ENCODE results near the gene NEK4.
"Not testable (repeated sequence)": the region's sequence is repeated elsewhere in the genome, so short reads cannot be mapped to it uniquely, and the experiment has no call there.

Gene NEK4

DNA sequence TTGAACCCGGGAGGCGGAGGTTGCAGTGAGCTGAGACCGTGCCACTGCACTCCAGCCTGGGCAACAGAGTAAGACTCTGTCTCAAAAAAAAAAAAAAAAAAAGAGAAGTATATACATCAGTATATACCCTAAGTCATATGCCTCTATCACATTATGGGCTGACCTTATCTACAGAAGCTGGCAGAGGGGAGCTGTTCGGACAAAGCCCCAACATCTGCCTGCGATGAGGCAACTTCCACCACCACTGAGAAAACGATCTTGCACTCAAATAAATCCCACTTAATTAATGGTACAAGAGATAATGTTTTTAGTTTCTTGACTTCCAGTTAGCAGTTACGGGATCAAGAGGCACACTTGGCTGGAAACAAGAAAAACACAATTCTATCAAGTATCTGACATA is 67.4 kb downstream of the NEK4 start:
- no peak for DNase-seq (ENCODE audit: low read depth, low spot score)

GRCh38 chr3:52697632-52697965 is 73.1 kb downstream of the NEK4 start:
- DNase-seq (ENCODE audit: low read depth, low spot score), result no peak

DNA sequence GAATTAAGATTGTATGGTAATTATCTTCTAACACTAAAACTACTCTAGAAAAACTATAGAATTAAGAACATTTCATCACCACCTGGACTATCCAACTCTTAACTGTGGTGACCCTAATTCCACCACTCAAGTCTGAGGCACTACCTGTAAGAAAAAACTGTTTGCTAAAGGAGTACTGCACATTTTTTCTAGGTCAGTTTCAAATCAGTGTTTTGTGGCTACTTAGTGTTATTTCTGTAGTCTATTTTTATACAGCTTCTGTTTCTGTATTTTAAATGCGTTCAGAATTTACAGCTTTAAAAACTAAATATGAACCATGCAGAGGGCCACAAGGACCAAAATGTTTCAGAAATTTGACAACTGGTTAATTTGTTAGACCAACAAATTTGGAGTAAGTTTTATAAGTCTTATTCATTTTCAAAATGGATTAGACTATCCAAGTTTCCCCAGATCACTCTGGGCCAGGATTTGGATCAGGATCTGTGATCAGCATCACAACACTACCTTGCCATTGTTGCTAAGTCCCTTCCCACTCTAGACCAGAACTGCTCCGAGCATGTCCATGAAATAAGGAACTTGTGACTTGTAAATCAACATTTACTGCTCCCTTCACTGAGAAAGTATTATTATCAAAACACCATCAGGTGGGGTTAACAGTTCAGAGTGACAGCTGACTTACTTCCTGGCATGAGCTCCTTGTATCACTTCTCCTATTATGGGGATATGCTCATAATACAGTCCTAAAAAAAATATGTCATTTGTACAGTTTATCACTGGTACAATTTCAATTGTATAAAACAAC is 73.7 kb downstream of the NEK4 start:
- no peak for DNase-seq (ENCODE audit: low read depth, low spot score)

DNA sequence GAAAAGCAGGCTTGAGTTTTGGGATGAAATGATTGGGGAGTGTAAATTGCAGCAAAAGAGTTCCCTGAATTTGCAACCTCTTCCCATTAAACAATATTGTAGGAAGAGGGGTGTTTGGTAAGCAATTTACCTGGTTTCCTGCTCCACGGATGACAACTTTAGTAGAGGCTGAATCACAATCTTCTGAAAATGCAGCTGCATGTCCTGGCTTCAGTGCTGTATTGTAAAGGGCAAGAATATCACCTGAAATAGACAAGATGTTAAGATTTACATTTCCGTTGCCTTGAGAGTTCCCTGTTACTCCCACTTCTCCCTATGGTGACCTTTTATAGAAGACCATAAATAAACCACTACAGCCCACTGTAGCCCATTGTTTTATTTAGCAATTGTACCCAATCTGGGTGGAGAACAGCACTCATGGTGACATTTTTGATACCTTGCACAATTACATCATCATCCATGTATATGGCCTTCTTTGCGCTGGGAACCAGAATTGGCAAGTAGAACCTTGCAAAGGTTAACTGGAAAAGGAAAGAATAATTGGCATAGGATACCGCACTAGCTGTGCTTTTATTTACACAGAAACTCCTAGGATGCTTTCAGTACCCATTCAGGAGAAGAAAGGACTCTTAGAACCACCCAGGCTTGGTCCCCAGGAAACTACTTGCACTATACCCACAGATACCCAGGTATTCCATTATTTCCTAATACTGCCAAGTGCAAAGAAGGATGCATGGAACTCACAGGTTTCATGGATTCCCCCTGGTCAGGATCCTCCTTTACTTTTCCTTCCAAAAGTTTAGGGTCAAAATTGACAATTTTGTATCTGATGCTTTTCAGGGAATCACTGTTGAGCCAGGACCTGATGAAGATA is 74.7 kb downstream of the NEK4 start:
- no peak for DNase-seq (ENCODE audit: low read depth, low spot score)

- DNase-seq (ENCODE audit: low read depth, low spot score), result no peak
These were observed 76.1 kb downstream of the NEK4 start for GRCh38 chr3:52694528-52695189.

GRCh38 chr3:52693071-52693470 is 77.7 kb downstream of the NEK4 start:
- DNase-seq (ENCODE audit: low read depth, low spot score), result peak; percentile 79

- DNase-seq (ENCODE audit: low read depth, low spot score), result no peak
These were observed 80.2 kb downstream of the NEK4 start for GRCh38 chr3:52690560-52690959.

DNA sequence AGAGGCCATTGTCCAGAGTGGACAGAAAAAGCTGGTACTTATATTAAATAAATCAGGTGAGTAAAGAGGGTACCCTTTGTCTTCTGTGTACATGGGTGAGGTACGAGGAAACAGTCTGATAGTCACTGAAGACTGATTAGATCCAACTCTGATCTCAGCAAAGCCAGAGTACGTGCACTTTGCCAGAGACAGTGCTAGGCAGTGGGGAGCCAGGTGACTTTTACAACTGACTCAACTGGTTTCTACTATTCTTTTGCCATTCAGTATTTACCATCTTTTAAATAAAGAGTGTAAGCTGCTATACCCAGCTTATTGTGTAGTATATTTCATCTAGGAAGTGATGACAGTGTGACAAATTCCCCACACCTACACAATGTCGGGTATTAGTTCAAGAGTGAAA is 81.6 kb downstream of the NEK4 start:
- no peak for DNase-seq (ENCODE audit: low read depth, low spot score)

DNA sequence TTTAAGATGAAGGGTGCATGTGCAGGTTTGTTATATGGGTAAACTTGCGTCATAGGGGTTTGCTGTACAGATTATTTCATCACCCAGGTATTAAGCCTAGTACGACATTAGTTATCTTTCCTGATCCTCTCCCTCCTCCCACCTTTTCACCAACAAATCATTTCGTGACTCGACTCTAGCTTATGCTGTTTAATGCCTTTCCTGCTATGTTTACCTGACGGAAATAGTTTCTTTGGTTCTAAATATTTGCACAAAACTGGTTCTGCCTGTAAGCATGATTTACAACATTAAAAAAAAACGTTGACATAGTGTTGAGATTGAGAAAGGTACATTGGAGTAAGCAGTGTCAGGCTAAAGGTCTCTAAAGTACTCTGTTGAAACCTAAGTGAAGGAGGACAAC is 82.5 kb downstream of the NEK4 start:
- no peak for DNase-seq (ENCODE audit: low read depth, low spot score)

DNA sequence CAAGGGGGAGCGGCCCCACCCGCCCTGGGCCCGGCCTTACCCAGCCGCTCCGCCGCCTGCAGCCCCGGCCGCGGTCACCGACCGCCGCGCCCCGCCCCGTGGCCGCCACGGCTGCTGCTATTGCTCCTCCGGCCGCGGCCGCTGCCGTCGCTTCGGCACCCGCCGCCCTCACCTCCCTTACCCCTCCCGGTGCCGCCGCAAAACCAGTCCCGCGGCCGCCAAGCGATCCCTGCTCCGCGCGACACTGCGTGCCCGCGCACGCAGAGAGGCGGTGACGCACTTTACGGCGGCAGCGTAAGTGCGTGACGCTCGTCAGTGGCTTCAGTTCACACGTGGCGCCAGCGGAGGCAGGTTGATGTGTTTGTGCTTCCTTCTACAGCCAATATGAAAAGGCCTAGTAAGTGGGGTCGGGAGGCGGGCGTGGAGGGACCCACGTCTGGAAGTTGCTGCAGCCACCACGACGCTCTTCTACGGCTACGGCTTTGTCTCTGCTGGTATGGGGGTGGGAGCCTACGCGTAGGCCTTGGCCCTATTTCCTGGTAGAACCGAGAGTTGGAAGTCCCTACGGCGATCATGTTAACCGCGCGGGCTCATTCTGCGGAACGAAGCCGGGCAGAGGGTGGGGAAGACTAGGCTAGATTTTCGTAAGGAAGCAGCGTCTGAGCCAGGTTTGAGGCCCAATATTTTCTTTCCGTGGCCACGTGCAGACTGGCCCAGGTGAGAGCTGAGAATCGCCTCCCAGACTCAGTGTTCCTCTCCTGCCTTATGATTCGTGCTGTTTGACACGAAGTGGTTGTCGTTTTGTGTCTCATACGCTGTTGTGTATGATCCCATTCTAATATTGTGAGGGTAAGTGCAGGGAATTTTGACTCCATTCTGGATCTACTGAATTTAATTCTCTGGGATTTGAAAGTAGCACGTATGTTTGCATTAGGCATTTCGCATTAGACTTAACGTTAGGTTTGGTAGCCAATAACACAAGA is 84.7 kb downstream of the NEK4 start, which contains the start of the genes GNL3 and PBRM1:
TSS of gene GNL3 (plus strand) at position 324 of the 983 bp plus-strand sequence. CDS start at position 385, 61 bp downstream.
TSS of gene PBRM1 (minus strand) at position 205 of the 983 bp plus-strand sequence.
- peak; percentile 99 for DNase-seq (ENCODE audit: low read depth, low spot score)

GRCh38 chr3:52685285-52685708 is 85.4 kb downstream of the NEK4 start:
- peak; percentile 92 for DNase-seq (ENCODE audit: low read depth, low spot score)

DNA sequence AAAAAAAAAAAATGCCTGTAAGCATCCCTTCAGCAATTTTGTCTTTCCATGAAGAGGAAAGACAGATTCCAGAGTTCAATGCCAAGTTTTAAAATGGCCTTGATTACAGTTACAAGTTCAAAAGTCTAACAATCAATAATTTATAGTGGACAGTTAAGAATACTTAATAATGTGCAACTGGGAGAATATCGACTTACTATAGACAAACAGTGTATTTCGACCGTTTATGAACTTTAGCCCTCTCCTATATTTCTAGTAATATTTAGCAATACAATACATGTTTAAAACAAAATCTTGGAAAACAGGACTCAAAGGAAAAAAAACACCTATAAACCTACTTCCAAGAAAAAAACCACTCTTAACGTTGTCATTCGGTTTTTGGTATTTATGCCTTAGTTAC is 86.6 kb downstream of the NEK4 start:
- no peak for DNase-seq (ENCODE audit: low read depth, low spot score)

GRCh38 chr3:52683611-52684010 is 87.1 kb downstream of the NEK4 start:
- DNase-seq (ENCODE audit: low read depth, low spot score), result no peak

GRCh38 chr3:52682016-52682415 is 88.7 kb downstream of the NEK4 start:
- DNase-seq (ENCODE audit: low read depth, low spot score), result peak; percentile 83

GRCh38 chr3:52681596-52681995 is 89.1 kb downstream of the NEK4 start:
- no peak for DNase-seq (ENCODE audit: low read depth, low spot score)

- DNase-seq (ENCODE audit: low read depth, low spot score), result no peak
These were observed 90.9 kb downstream of the NEK4 start for GRCh38 chr3:52679811-52680210.

- DNase-seq (ENCODE audit: low read depth, low spot score), result no peak
These were observed 91.6 kb downstream of the NEK4 start for GRCh38 chr3:52679199-52679538.

DNA sequence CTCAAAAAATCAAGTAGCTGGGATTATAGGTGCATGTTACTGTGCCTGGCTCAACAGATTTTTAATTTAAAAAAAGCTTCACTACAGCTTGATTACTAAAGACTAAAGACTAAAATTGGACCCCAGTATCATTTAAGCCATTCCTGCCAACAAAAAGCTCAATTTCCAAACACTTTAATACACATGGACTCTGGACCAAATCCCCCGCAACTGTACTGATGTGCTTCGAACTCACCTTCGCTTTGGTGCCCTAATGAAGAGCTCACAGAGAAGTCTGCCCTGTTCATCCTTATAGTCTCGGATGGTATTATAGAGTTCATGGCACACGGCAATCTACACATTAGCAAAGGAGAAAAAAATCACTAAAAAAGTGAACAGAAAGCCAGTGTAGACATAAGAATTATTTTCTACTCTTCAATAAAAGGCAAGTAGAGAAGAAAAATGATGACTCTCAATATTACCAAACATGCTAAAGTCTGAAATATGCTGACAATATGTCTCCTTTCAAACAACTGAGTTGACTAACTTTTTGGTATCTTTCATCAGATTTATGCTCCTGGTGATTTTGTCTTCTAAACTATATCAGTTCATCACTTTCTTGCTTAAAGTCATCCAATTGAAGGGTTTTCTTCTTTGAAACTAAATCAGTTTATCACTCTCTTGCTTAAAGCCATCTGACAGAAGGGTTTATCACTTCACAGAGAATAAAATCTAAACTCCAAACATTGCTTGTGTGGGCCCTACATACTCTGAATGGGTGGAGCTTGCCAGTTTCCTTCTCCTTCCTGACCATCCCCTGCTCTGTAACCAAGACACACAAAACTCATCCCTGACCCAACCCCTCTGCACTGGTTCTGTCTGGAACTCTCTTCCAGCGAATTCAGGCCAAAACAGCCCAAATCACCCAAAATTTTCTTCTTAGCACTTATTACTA is 92.2 kb downstream of the NEK4 start:
- no peak for DNase-seq (ENCODE audit: low read depth, low spot score)

DNA sequence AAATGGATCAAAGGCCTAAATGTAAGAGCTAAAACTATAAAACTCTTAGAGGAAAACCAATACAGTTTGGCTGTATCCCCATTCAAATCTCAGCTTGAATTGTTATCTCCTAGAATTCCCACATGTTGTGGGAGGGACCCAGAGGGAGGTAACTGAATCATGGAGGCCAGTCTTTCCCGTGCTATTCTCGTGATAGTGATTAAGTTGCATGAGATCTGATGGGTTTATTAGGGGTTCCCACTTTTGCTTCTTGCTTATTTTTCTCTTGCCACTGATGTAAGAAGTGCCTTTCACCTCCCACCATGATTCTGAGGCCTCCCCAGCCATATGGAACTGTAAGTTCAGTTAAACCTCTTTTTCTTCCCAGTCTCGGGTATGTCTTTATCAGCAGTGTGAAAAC is 94.5 kb downstream of the NEK4 start:
- DNase-seq (ENCODE audit: low read depth, low spot score), result not testable (repeated sequence)

- peak; percentile 37 for DNase-seq (ENCODE audit: low read depth, low spot score)
These were observed 99.1 kb downstream of the NEK4 start for GRCh38 chr3:52671676-52672075.
